ENCODE measurements around the gene RIC1.

Gene RIC1

DNA sequence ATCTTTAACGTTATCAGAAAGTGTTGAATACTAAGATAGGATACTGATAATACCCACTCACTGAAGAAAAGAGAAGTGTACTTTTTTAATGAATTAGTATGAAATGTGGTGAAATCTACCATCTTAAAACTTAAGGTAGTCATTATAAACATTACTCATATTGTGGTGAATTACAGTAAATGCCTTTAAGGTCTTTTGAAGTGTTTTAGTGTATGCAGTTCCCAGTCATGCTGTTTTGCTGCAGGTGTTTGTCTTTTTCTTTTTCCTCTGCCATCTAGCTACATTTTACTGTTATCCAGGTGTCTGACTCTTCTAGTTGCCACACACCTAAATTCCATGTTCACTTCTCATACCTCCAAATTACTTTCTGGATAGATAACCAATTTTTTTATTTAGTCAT is 131.4 kb downstream of the RIC1 start:
- TF ChIP-seq POLR2AphosphoS5 (IDR thresholded peaks at IDR 0.05; ENCODE audit: low read depth, low read length) (no peak), REST (IDR thresholded peaks at IDR 0.05; ENCODE audit: insufficient read depth in 1 of 2, low read depth in 2 of 2, low read length in 2 of 2) (no peak), FOXP2 (optimal IDR thresholded peaks at IDR 0.05; ENCODE audit: borderline replicate concordance, extremely low read depth, extremely low read length, insufficient read depth) (no peak), TAF1 (IDR thresholded peaks at IDR 0.05; ENCODE audit: borderline replicate concordance, insufficient read depth, low read length) (no peak), SIN3A (IDR thresholded peaks at IDR 0.05; ENCODE audit: borderline replicate concordance, insufficient read depth, low read length) (no peak)

GRCh38 chr9:5762421-5762820 is 133.5 kb downstream of the RIC1 start:
- TF ChIP-seq REST (IDR thresholded peaks at IDR 0.05; ENCODE audit: insufficient read depth in 1 of 2, low read depth in 2 of 2, low read length in 2 of 2): no peak
- no peak for TF ChIP-seq SIN3A (IDR thresholded peaks at IDR 0.05; ENCODE audit: borderline replicate concordance, insufficient read depth, low read length)

DNA sequence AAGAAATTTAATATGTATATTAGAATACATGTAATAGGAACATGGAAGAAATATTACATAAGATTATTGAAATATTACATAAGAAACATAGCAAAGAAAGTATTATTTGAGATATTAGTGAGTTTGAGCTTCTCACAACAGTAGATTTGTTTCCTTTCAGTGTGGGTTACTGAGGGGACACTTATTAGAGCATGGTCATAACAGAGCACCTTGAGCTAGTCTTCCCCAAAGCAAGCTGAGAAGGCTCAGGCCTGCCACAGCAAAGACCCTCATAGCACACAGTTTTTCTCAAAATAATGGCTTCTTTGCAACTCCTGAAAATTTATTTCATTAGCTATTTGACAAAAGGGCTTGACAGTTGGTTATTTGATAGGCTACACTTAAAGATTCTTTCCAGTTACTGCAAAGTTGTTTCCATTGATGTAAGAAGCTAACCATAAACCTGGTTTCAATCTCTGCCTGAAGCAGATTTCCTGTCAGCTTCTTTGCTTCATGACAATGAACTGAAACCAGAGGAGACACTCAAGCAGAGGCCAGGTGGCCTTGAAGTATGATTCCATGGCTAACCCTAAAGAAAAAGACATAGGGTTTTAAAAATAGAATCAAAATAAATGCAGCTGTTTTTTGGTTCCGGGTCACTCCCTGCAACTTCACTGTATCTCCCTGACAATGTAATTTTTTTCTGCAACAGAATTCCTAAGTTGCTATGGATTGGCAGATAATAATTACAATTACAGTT is 135.4 kb downstream of the RIC1 start:
- TF ChIP-seq REST (IDR thresholded peaks at IDR 0.05; ENCODE audit: insufficient read depth in 1 of 2, low read depth in 2 of 2, low read length in 2 of 2) (no peak), TAF1 (IDR thresholded peaks at IDR 0.05; ENCODE audit: borderline replicate concordance, insufficient read depth, low read length) (no peak), SIN3A (IDR thresholded peaks at IDR 0.05; ENCODE audit: borderline replicate concordance, insufficient read depth, low read length) (no peak), FOXP2 (optimal IDR thresholded peaks at IDR 0.05; ENCODE audit: borderline replicate concordance, extremely low read depth, extremely low read length, insufficient read depth) (no peak), POLR2AphosphoS5 (IDR thresholded peaks at IDR 0.05; ENCODE audit: low read depth, low read length) (no peak)

- no peak for TF ChIP-seq SIN3A (IDR thresholded peaks at IDR 0.05; ENCODE audit: borderline replicate concordance, insufficient read depth, low read length)
- TF ChIP-seq TAF1 (IDR thresholded peaks at IDR 0.05; ENCODE audit: borderline replicate concordance, insufficient read depth, low read length): no peak
- TF ChIP-seq POLR2AphosphoS5 (IDR thresholded peaks at IDR 0.05; ENCODE audit: low read depth, low read length): no peak
- no peak for TF ChIP-seq FOXP2 (optimal IDR thresholded peaks at IDR 0.05; ENCODE audit: borderline replicate concordance, extremely low read depth, extremely low read length, insufficient read depth)
- no peak for TF ChIP-seq REST (IDR thresholded peaks at IDR 0.05; ENCODE audit: insufficient read depth in 1 of 2, low read depth in 2 of 2, low read length in 2 of 2)
Observed at GRCh38 chr9:5767968-5768932, 139.3 kb downstream of the RIC1 start.

Data from PFSK-1 (cell line).